Kidney (tissue), 14 donors: ENCODE measurements around the gene DCAF11. TPM values are rescaled to one million over a fixed set of nuclear protein-coding genes. Genes with fewer than 3 reads are reported as not detected.

ENCODE experiments used
- DNase-seq, 5 donors: peaks; one replicate each; pipeline ENCODE4 v3.0.0-alpha.2; 2013 to 2020
- FAIRE-seq: peaks from 2 replicates; lab custom pipeline; 2012; peaks lifted over from hg19 to GRCh38; lab: Jason Lieb, UNC
- H3K27ac ChIP-seq, 2 donors: one replicate each; pipeline ENCODE4 v1.7.0; 2013; ENCODE audit warnings: low read depth in 2 of 2, low read length in 2 of 2, inconsistent platforms in 1 of 2
- H3K27me3 ChIP-seq: one replicate; pipeline ENCODE4 v1.7.1; 2013; ENCODE audit warnings: low read length, inconsistent platforms; ENCODE audit not compliant: control insufficient read depth, insufficient read depth
- H3K36me3 ChIP-seq, 3 donors: one replicate each; pipeline versions ENCODE4 v1.7.0 to v1.7.1; 2013; ENCODE audit warnings: low read length in 3 of 3, control low read depth in 1 of 3, inconsistent platforms in 1 of 3; ENCODE audit not compliant: insufficient read depth in 3 of 3, control insufficient read depth in 2 of 3
- H3K4me1 ChIP-seq, 3 donors: one replicate each; pipeline versions ENCODE4 v1.7.0 to v1.7.1; 2013; ENCODE audit warnings: low read length in 3 of 3, inconsistent platforms in 1 of 3, low read depth in 1 of 3; ENCODE audit not compliant: control insufficient read depth in 2 of 3, insufficient read depth in 2 of 3
- H3K4me3 ChIP-seq, 3 donors: one replicate each; pipeline versions ENCODE4 v1.7.0 to v1.8.1; 2013; ENCODE audit warnings: low read length in 3 of 3, control low read depth in 1 of 3, inconsistent platforms in 1 of 3
- H3K9ac ChIP-seq, 3 donors: one replicate each; pipeline versions ENCODE4 v1.7.0 to v1.7.1; 2013; ENCODE audit warnings: low read length in 3 of 3, control low read depth in 1 of 3, inconsistent platforms in 1 of 3
- H3K9me3 ChIP-seq, 3 donors: one replicate each; pipeline versions ENCODE4 v1.7.0 to v1.7.1; 2013; ENCODE audit warnings: low read length in 3 of 3, control low read depth in 1 of 3, inconsistent platforms in 1 of 3; ENCODE audit not compliant: control insufficient read depth in 2 of 3, insufficient read depth in 1 of 3
- CTCF ChIP-seq: IDR thresholded peaks from 3 replicates; pipeline ENCODE4 v1.5.1; 2012; ENCODE audit warnings: mild to moderate bottlenecking, moderate library complexity, borderline replicate concordance; ENCODE audit not compliant: insufficient read depth; ENCODE audit errors: extremely low read depth
- intact Hi-C: fragments of 100-400 bp; cut with DNase I; formaldehyde crosslinking; loops from one replicate; pipeline ENCODE4 v1.11.1; 2022
- polyA plus RNA-seq: library from polyadenylated mRNA; stranded (reverse); fragments of 350-450 nt; fragmentation: Illumina TruSeq; extraction: RNeasy Lipid Tissue Mini Kit (QIAGEN cat#74804); gene quantifications from one replicate; pipeline ENCODE4 v1.2.3, GENCODE V29; 2014; ENCODE audit warnings: low read depth, low replicate concordance; ENCODE audit not compliant: insufficient read depth
- total RNA-seq: library from RNA; stranded (reverse); fragmentation: NEBNext Ultra II Directional; extraction: Animal tissue kit (Norgen Biotek cat#: 25700); gene quantifications from one replicate; pipeline ENCODE4 v1.2.1, GENCODE V29; 2021
- donor health status: control.
- donor health status: control.
- donor health status: control.
- donor health status: control.
- donor health status: control.
- donor health status: DM: yes; HTN: yes; CAD: no.
- donor health status: Normal renal cell carcinoma (clear cell type).

DCAF11 gene
- total and polyA plus RNA-seq, 2 donors from 2014 or later: 69.4 to 81.1 TPM

GRCh38 chr14:24123424-24124417 is 9.1 kb downstream of the DCAF11 start:
- Histone ChIP-seq H3K36me3 (peaks cover 7 to 44% (median 36%) of the 10 kb centered on the region in 3 donors), H3K27ac (no peak overlapping the region), H3K4me1 (no peaks in the 10 kb centered on the region), H3K9me3 (no peaks in the 10 kb centered on the region), H3K27me3 (no peaks in the 10 kb centered on the region), H3K4me3 (no peak overlapping the region), H3K9ac (no peak overlapping the region)
- no peak for TF ChIP-seq CTCF
- DNase-seq (no peak), FAIRE-seq (no peak)
- intact Hi-C loops: no loop called here

GRCh38 chr14:24126939-24127338 is 12.4 kb downstream of the DCAF11 start:
- H3K4me3 ChIP-seq: no peak overlapping the region

GRCh38 chr14:24127673-24128072 is 13.1 kb downstream of the DCAF11 start:
- DNase-seq (no peak), FAIRE-seq (no peak)
- no peaks in the 10 kb centered on the region for H3K9me3 ChIP-seq

More at GRCh38 chr14:24126939-24127338, 12.4 kb downstream of the DCAF11 start:
- no peak for TF ChIP-seq CTCF
- intact Hi-C loops: no loop called here
- Histone ChIP-seq H3K4me1 (peaks cover 0 to 10% (median 9%) of the 10 kb centered on the region in 3 donors), H3K27me3 (no peaks in the 10 kb centered on the region), H3K9me3 (no peaks in the 10 kb centered on the region), H3K27ac (no peak overlapping the region), H3K36me3 (peaks cover 0 to 17% (median 13%) of the 10 kb centered on the region in 3 donors), H3K9ac (no peak overlapping the region)
- DNase-seq: no peak
- FAIRE-seq: no peak

More at GRCh38 chr14:24127673-24128072, 13.1 kb downstream of the DCAF11 start:
- Histone ChIP-seq H3K4me1 (peaks cover 0 to 16% (median 10%) of the 10 kb centered on the region in 3 donors), H3K4me3 (no peak overlapping the region), H3K27ac (no peak overlapping the region), H3K36me3 (peaks cover 0 to 13% (median 10%) of the 10 kb centered on the region in 3 donors), H3K27me3 (no peaks in the 10 kb centered on the region), H3K9ac (no peak overlapping the region)
- intact Hi-C loops: no loop called here
- TF ChIP-seq CTCF: no peak
